GM21723 (cell line): Measurements from ENCODE around the gene LIF.

Experiments
- ATAC-seq: cut with Tn5 transposase; IDR thresholded peaks from one replicate; pipeline ENCODE4 v1.9.1; 2021; ENCODE audit warnings: mild to moderate bottlenecking, moderate library complexity; ENCODE audit not compliant: unreplicated experiment

The LIF gene

DNA sequence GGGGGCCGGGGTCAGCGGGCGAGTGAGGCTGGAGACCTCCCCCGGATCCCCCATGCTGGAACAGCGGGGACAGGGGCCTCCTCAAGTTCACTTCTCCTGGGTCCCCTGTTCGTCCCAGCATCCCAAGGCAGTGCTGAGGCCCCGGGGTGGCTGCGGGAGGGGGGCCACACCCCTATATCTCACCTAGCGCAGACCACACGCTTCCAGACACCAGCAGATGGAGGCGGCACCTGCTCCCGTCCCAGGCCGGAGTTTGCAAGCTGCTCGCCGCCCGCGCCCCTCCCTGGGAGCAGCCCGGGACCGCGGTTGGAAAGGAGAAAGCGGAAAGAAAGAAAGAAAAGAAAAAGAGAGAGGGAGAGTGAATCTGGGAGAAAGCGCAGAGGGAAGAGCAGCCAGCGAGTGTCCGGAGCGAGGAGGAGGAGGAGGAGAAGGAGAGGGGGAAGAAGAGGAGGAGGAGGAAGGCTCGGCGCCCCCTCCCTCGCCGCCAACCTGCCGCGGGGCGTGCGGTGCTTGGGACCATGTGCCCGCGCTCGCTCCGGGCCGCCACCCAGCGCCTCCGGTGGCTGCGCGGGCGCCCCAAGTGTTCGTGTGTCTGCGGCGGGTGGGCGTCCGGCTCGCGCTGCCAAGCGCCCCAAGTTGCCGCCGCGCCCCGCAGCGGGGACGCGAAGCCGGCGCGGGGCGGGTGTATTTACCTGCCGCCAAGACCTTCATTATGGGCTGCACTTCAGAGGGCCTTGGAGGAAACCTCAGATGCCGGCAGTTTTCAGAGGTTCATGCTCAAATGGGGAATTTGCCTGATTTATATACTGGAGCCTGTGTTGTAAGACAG is at the start of gene LIF:
Gene LIF (minus strand): TSS at position 775 of the 829 bp plus-strand sequence. CDS start 64 bp downstream, at position 711.
- no peak for ATAC-seq

DNA sequence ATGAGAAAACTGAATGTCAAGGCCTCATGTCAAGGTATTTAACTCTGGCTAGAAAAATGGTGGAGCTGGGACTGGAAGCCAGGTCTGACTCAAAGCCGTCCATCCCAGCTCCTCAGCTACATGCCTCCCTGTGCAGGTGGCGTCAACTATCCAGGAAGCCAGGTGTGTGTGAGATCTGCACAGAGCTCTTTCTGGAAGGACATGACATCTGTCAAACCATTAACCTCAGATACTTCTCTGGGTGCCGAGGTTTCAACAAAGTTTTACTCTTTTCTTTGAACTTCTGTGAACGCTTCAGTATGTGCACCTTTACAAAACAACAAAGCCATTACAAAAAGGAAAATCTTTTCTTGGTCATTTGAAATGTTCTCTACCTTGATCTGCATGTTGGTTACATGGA is 49.8 kb upstream of the LIF start:
- ATAC-seq, result no peak

DNA sequence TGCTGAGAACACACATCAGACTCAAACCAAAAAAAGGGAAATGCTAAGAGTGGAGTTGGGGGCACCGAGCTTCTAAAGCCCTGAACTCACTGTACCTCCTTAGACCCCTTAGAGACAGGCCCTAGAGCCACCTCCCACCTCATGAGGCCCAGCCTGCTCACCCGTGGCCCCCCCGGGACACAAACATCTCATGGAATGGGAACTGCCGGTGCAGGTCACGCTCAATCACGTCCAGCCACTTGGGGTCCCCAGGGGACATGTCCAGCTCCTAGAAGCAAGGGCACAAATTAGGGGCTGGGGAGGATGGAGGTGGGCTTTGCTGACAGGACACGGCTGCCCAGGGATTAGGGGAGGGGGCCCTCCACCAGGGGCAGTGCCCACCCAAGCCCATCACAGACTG is 49.0 kb upstream of the LIF start:
- no peak for ATAC-seq

DNA sequence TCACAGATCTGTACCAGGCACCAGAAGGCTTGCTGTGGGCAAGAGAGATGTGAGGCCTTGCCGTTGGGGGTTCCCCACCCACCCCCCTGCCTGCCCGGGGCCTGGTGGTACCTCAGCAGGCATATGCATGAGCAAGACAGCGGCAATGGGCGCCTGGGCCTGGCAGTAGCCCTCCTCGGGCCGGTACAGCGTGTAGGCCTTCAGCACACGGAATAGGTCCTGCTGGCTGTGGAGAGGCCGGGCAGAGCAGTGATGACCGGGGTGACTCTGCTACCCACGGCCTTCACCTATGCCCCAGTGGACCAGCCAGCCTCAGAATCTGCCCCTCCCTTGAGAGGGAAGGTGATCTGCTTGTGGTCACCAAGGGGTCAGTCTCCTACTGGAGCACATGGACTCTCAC is 48.3 kb upstream of the LIF start:
- no peak for ATAC-seq

DNA sequence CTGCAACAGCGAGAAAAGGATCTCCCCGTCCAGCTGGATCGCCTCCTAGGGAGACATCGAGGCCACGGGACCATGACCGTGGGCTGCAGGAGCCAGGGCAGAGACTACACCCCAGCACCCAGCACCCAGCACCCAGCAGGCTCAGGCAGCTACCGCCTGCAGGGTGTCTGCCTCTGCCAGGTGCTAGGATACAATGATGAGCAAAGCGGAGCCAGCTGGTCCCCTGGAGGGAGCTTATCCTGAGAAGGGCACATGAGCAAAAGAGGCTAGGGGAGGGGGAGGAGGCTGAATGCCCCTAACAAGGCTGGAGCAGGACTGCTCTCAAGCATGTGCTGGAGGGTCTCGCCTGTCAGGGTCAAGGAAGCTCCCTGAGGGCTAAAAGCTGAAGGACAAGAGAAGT is 47.5 kb upstream of the LIF start:
- ATAC-seq, result no peak

DNA sequence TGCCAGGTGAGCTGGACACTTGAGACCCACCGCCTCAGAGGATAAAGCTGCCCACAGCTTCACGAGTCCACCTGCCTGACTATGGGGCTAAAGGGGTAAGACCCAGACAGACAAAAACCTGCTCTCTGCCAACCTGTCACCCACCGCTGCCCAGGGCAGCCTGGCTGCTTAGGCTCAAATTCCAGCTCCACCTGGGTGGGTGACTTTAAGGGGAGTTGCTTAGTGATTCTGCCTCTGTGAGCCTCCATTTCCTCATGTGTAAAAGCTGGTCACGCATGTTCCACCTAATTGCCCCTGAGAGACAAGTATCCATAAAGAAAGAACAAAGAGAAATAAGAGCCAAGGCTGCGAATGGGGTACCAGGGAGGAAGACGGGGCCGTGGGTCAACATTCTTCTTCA is 46.5 kb upstream of the LIF start:
- ATAC-seq, result no peak

DNA sequence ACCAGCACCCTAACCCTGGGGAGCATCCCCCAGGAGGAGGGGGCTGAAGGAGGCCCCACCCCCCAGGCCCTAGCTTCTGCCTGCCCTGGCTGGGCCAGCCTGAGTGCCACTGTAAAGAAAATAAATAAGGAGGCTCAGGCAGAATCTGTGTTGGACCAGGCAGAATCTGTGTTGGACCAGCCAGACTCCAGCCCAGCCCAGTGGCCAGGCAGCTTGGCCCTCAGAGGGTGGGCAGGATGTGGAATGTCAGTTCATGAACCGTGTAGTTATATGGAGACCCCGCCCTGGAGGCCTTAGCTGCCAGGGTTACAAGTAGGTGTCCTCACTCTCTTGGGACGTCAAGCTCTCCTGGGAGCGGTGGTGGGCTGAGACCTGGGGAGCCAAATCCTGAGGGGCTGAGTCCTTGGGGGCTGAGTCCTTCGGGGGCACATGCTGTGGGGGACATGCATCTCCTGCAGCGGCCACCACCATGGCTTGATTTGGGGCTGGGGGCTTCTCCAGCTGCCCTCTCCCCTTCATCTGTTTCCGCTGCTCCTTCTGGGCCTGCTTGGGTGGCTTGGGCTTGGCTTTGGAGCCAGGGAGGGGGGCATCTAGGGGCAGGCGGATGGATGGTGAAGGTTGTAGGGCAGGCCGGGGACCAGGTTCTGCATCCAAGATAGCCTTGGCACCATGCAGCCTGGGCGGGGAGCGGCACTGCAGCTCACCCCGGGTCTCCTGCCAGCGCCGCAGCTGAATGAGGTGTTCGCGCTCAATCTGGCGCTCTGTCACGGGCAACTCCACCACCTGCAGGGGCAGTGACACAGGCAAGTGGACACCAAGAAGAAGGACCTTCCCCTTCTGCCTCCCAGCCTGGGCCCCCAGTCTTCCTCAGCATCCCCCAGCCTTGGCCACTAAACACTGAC is 45.8 kb upstream of the LIF start:
- ATAC-seq, result no peak

DNA sequence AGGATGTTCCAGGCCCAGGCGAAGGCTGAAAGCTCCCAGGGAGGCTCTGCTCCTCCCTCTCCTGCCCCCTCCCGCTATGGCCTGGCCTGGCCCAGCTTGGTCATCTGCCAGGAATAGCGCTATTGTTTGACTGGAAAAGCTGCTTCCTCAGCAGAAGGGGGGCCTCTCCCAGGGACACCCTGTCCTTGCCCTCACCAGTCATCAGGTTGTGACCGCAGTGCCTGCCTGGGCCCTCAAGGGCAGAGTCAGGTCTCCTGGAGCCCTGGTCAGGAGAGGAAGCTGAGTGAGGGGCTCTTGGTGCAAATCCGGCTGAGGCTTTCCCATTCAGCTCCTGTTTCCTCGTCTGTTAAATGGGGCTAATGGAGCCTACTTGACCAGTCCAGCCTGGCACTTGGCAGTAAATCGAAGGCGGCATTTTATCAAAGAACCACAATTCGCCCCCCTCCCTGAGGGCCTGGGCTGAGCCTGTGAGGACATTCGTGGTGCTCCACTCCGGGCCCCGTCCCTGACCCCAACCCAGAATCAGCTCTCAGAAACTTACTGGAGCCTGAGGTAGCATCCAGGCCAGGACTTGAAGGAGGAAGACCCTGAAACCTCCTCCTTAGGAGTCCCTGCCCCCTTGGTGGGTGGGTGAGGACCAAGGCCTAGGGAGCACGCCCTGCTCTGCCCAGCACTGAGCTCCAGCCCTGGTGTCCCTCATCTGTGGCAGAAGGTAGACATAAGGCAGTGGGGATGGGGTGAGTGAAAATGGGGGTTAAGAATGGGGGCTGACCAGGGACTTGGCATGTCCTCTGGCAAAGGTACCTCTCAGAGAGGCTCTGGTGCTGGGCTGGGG is 44.7 kb upstream of the LIF start:
- ATAC-seq, result no peak

DNA sequence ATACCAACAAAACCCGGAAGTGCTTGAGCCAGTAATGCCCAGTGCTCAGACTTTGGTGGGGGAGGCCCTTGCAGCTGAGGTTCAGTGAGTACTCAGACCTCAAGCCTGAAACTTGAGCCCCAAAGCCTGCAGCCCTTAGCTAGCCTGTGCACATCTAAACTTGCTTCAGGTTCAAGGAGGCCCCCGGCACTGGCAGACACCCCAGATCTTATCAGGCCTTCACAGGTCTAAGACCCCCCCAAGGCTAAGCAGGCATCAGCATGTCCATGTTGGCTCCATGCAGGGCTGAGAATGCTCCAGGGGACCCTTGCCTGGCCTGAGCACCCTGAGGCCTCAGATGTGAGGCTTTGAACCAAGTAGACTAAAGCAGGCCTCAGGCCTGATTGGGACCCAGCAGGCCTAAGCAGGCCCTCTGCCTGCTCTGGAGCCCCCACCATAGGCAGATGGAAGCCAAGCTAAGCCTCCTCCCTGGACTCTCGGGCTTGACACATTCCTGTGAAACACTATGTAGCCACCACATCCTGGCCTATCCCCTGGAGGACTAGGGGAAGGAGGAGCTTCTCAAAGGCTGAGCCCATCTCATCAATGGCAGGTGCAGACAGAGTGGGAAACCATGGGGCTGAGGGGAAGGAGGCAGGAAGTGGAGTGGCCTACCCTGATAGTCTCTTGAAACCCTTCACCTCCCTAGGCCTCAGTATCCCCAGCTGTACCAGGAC is 43.9 kb upstream of the LIF start:
- no peak for ATAC-seq

DNA sequence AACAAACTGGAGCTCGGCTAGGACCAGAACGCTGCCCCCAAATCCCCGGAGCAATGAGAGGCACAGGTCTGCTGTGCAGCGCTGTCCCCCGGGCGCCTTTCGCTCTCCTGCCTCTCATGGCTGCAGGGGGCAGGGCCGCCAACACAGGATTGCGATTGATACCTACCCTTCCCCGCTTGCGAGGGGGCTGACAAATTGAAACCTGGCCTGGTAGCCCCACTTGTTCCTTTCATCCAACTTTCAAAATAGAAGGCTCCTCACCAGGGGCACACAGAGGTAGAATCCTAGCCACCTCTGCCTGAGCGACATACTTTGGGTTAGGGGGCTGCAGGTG is 43.4 kb upstream of the LIF start:
- peak; percentile 4 for ATAC-seq

DNA sequence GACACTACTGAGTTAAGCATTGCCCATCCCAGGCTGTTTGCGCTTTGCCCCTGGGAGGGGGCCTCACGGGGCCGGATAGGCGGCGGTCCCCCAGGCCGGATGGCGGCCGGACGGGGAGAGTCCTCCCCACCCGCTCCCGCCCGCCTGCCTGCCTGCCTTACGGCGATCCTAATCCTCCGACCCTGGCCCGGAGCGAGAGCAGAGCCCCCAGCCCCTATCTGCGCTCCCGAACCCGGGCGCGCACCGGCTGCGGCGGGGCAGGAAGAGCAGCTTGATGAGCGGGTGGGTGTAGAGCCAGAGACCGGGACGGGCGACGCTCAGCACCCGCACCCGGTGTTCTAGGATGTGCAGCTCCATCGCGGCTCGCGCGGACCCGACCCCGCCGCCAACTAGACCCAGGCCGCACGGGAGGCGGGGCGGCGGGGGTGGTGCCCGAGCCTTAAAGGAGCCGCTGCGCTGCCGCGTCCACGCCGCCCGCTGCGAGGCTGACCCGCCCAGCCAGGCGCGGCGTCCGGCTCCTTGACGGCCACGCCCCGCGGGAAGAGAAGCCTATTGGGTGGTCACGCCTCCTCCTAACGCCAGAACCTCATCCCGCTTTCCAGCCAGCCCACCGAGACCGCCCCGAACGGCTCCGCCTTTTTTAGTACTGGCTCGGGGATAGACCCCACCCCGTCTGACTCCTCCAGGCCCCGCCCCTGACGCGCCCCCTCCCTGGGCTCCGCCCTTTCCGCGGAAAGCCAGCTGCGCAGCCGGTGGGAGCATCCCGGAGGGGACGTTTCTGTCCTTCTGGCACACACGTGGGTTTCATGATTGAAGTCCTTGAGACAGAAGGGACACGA is 42.8 kb upstream of the LIF start, which contains the start of gene CASTOR1:
Gene CASTOR1 (minus strand): TSS at position 365 of the 839 bp plus-strand sequence. CDS start 8 bp downstream, at position 357.
- ATAC-seq, result peak; percentile 66

DNA sequence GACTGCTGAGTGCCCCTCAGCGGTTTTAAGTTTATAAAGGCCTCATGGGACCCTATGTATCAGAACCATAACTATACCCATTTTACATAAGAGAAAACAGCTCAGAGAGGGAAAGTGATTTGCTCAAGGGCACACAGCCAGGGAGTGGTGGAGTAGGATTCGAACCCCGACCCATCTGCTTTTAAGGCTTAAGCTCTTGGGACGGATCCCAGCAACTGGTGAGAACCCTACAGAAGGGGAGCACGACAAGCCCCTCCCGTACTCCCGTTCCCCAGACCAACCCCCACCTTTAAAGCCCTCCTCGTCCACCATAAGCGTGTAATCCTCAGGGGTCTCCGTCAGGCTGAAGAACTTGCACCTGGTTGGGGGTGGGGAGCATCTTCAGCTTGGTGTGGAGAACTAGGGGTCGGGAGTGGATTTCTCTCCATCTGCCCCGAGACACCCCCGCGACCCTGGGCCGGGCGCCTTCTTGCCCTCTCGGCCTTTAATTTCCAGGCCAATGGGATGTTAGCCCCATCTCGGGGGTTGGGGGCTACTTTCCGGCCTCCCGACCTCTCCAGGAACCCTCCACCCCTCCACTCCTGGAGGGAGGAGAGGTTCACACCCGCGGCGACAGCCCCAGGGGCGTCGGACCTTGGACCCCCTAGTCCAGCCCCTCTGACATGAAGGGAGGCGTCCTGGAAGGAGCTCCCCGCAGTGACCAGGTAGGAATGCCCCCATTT is 42.0 kb upstream of the LIF start:
- ATAC-seq, result no peak

DNA sequence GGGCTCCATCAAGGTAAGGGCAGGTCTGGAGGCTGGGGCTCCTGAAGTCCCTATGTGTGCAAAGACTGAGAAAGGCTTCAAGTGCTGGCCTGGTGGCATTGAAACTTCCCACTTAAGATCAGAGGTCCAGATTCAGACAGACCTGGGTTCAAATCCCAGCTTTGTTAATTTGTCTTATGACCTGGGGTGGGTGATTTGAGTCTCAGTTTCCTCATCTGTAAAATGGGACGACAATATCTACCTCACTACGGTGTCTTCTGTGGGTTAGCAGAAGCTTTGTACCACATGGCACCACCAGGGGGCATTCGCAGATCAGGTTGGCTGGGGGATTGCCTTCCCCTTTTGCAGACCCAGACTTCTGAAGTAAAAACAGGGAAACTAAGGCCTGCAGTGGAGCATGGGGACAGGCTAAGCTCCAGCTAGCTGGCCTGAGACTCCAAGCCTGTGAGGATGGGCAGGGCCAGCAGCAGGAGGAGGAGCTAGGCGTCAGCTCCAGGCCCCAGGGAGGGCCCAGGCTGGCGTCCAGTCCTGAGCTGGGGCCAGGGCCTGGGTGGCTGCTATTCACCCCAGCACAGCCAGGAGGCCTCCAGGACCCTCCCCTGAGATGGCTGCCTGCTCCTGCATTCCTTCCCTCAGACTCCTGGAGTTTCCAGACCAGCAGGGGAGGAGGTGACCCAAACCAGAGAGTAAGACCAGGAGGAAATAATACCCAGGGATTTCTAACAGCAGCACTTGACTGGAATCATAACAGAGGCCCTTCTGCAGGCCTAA is 41.3 kb upstream of the LIF start:
- ATAC-seq, result no peak

DNA sequence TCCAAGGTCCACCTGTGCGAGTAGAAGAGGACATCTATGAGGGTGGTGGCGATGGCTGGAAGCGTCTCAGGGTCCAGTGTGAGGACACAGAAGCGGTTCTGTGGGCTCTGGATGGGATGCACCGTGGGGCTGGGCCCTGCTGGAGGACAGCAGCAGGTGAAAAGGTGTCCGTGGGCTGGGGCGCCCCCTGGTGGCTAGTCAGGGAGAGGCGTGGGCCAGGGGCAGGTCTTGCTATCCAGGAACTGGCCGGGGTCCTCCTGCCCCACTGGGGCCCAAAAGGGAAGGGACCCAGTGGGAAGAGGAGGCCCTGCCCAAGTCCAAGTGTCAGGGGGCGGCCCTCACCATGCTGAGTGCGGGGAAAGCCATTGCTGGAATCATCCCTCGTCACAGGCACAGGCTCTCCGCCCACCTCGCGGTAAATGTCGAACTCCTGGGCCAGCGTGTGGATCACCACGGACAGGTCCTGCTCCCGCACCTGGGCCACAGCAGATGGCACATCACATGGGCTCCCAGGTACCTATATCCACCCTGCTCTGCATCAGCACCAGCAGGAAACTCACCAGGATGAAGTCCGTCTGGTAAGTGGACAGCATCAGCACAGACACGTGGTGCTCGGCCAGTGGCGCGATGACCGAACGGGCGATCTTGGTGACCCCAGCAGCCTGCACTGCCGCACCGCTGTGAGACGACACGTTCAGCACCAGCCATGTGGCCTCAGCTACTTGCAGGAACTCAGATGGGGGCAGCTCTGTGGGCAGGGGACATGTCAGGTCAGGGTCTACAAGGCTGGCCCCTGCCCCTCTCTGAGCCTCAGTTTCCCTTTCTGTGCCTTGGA is 40.5 kb upstream of the LIF start:
- ATAC-seq, result no peak

DNA sequence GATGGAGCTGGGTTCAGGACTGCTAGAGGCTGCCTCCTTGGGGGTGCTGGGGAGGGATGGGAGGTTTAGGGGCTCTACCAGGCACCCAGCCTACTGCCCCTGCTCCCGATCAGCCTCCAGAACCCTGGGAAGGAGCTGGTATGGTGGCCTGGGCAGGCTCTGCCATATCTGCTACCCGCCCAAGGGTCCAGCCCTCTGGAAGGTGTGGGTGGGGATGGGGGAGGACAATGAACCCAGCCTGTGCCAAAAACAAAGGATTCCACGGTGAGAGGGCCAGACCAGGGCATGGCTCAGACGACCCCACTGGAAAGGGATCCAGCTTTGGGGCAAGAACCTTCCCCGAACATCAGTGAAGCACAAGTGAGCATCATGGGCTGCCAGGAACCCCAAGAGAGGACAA is 39.8 kb upstream of the LIF start:
- no peak for ATAC-seq

DNA sequence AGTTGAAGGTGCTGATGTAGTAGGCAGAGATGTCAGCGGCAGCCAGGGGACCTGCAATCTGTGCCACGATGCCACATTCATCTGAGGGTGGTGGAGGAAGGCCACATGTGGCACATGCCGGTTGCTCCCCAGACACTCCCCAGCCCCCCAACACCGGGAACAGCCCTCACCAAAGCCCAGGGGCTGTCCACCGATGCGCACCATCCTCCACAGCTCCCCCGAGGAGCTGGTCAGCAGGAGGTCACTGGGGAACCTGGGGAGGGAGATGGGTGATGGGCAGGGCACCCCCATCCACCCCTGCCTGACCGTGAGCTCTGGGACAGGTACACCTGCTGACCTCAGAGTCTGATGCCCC is 39.3 kb upstream of the LIF start:
- no peak for ATAC-seq

DNA sequence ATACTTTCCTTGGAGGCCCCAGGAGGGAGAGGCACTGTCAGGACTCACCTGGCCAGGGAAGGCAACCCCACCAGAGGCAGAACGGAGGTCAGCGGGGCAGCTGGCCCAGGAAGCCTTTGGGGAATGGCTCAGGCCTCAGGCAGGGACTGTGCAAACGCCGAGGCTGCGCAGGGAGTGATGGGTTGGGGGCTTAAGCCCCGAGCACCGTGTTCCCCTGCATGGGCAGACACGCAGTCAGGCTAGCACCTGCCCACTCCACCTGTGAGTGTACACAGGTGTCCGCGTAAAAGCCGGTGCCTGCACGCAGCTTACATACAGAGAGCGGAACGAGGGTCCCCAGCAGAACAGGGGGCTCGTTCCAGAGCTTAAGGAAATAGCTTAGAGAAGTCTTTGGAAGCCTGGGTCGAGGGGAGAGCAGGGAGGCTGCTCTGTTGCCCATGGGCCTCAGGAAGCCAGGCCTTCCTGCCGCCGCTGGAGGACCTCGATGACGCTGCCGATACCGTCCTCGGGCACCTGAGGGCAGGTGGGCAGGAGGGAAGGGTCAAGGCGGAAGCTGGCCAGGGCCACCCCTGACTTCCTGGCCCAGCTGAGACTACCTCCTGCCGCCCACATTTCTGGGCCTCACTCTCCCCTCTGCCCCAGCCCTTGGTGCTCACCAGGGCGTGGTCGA is 38.8 kb upstream of the LIF start:
- ATAC-seq, result no peak
